Suprapubic skin (tissue), 3 donors: ENCODE results near the gene NFATC2.

Experiments used
- POLR2AphosphoS5 ChIP-seq, 3 donors: sonication (generic); formaldehyde crosslinking; IDR thresholded peaks; one replicate each; pipeline ENCODE4 v1.6.1; 2017; ENCODE audit warnings: antibody characterized with exemption in 3 of 3
- TF ChIP-seq, protein P1 (sequence below), 2 donors: fragments of 200-600 bp in 1 of 2; fragments of 450-650 bp in 1 of 2; sonication (generic) in 1 of 2; IDR thresholded peaks; one replicate each; pipeline ENCODE4 v1.5.1; 2016 to 2019; ENCODE audit warnings: antibody characterized with exemption in 2 of 2, mild to moderate bottlenecking in 1 of 2, moderate library complexity in 1 of 2

DNA sequence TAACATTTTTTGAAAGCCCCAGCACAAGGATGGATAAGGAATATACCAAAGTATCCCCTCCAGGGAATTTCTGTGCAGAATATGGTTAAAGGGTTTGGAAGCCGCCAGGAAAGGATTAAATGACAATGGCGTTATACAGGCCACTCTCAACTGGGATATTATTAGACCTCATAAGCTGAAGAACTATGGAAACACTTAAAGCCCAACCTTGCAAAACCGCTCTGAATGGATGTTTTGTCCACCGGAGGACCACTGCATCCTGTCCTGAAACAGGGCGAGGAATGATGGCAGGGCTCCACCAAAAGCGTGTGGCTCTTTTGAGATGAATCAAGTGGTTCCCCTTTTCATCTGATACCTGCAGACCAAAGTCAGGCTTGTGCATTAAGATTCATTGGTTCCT, 32.4 kb downstream of the NFATC2 start:
- TF ChIP-seq, protein P1, sequence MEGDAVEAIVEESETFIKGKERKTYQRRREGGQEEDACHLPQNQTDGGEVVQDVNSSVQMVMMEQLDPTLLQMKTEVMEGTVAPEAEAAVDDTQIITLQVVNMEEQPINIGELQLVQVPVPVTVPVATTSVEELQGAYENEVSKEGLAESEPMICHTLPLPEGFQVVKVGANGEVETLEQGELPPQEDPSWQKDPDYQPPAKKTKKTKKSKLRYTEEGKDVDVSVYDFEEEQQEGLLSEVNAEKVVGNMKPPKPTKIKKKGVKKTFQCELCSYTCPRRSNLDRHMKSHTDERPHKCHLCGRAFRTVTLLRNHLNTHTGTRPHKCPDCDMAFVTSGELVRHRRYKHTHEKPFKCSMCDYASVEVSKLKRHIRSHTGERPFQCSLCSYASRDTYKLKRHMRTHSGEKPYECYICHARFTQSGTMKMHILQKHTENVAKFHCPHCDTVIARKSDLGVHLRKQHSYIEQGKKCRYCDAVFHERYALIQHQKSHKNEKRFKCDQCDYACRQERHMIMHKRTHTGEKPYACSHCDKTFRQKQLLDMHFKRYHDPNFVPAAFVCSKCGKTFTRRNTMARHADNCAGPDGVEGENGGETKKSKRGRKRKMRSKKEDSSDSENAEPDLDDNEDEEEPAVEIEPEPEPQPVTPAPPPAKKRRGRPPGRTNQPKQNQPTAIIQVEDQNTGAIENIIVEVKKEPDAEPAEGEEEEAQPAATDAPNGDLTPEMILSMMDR (IDR thresholded peaks at IDR 0.05), result no peak
- TF ChIP-seq POLR2AphosphoS5 (IDR thresholded peaks at IDR 0.05), result no peak
